WERI-Rb-1 (cell line): ENCODE data around the gene NEIL3.

Source experiments
- DNase-seq: peaks from one replicate; pipeline ENCODE4 v3.0.0-alpha.2; 2020
- H3K27ac ChIP-seq: fragments of 250-450 bp; sonication (Bioruptor Pico); 2 replicates; pipeline ENCODE4 v1.5.1; 2020; ENCODE audit warnings: mild to moderate bottlenecking, moderate library complexity
- H3K27me3 ChIP-seq: fragments of 250-450 bp; sonication (Bioruptor Pico); 2 replicates; pipeline ENCODE4 v1.5.1; 2021; ENCODE audit warnings: mild to moderate bottlenecking, low read depth, moderate library complexity; ENCODE audit not compliant: insufficient read depth, severe bottlenecking
- H3K36me3 ChIP-seq: fragments of 250-450 bp; sonication (Bioruptor Pico); 2 replicates; pipeline ENCODE4 v1.5.1; 2020; ENCODE audit warnings: mild to moderate bottlenecking, moderate library complexity
- H3K4me3 ChIP-seq: 2 replicates; pipeline ENCODE4 v1.5.1; 2011; ENCODE audit warnings: low read depth, mild to moderate bottlenecking, control low read depth, low read length
- H3K9me3 ChIP-seq: fragments of 250-450 bp; sonication (Bioruptor Pico); 2 replicates; pipeline ENCODE4 v1.5.1; 2021; ENCODE audit warnings: mild to moderate bottlenecking, moderate library complexity; ENCODE audit not compliant: severe bottlenecking
- TF ChIP-seq, protein P1 (sequence below): IDR thresholded peaks from 2 replicates; pipeline ENCODE4 v1.5.1; 2011; ENCODE audit warnings: low read depth, mild to moderate bottlenecking, control low read depth, inconsistent platforms, low read length

Gene NEIL3

DNA sequence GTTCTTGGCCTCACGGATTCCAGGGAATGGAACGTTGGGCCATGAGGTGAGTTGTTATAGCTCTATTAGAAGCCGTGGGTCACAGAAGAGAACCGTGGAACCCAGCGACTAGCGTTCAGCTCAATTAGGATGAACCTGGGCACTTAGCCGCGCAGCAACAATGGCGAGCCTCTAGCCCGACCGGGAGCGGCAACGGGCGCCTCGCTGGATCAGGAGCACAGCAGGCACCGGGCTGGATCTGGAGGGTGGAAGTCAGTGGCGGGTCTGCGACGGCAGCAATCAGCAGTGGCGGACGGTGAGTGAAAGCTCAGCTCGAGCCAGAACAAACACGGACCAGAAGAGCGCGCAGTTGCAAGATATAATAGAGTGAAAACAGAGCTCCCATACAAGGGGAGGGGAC, 98.3 kb downstream of the NEIL3 start:
- no peak overlapping the region for H3K27ac ChIP-seq
- no peaks in the 10 kb centered on the region for H3K9me3 ChIP-seq
- DNase-seq = no peak
- H3K4me3 ChIP-seq = no peak overlapping the region
- TF ChIP-seq, protein P1, sequence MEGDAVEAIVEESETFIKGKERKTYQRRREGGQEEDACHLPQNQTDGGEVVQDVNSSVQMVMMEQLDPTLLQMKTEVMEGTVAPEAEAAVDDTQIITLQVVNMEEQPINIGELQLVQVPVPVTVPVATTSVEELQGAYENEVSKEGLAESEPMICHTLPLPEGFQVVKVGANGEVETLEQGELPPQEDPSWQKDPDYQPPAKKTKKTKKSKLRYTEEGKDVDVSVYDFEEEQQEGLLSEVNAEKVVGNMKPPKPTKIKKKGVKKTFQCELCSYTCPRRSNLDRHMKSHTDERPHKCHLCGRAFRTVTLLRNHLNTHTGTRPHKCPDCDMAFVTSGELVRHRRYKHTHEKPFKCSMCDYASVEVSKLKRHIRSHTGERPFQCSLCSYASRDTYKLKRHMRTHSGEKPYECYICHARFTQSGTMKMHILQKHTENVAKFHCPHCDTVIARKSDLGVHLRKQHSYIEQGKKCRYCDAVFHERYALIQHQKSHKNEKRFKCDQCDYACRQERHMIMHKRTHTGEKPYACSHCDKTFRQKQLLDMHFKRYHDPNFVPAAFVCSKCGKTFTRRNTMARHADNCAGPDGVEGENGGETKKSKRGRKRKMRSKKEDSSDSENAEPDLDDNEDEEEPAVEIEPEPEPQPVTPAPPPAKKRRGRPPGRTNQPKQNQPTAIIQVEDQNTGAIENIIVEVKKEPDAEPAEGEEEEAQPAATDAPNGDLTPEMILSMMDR = no peak
- H3K36me3 ChIP-seq = no peaks in the 10 kb centered on the region
- no peaks in the 10 kb centered on the region for H3K27me3 ChIP-seq

DNA sequence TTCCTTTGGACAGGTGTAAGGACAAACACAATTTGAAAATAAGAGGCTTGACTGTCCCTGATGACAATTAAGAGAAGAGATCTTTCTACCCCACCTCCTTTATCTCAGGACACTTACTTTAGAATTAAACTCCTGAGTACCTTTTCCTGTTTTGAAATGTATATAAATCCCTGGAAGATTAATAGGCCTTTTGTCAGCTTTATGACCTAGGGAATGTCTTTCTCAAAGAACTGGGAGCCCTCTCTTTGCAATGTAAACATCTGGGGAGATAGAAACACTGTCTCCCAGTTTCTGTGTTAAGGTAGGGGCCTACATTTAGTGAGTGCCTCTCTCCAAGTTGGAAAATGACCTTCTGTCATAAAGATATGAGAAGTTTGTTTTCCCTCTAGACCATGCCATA, 100.9 kb downstream of the NEIL3 start:
- no peak overlapping the region for H3K4me3 ChIP-seq
- no peaks in the 10 kb centered on the region for H3K36me3 ChIP-seq
- no peak for DNase-seq
- no peak overlapping the region for H3K27ac ChIP-seq
- no peaks in the 10 kb centered on the region for H3K27me3 ChIP-seq
- no peaks in the 10 kb centered on the region for H3K9me3 ChIP-seq
- TF ChIP-seq, protein P1 = no peak

DNA sequence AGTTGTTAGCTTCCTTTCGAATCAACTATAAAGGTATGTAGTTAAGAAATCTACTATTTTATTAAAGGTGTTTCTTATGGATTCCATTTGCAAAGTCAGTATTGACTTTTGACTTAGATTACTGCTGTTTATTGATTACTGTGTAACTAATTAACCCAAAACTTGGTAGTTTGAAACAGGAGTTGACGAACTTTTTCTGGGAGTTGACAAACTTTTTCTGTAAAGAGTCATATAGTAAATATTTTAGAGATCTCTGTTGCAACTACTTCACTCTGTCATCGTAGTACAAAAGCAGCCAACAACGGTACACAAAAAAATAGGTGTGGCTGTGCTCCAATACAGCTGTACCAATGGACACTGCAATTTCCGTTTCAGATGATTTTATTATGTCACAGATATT, 102.3 kb downstream of the NEIL3 start:
- no peak for DNase-seq
- no peaks in the 10 kb centered on the region for H3K36me3 ChIP-seq
- no peak overlapping the region for H3K4me3 ChIP-seq
- TF ChIP-seq, protein P1 = no peak
- no peak overlapping the region for H3K27ac ChIP-seq
- H3K9me3 ChIP-seq = no peaks in the 10 kb centered on the region
- H3K27me3 ChIP-seq = no peaks in the 10 kb centered on the region
